Amniotic epithelial cell (primary cell): ENCODE results near the gene FZD8.

Experiments
- DNase-seq: peaks from one replicate; pipeline ENCODE4 v3.0.0-alpha.2; 2010; ENCODE audit warnings: low read depth

The FZD8 gene

DNA sequence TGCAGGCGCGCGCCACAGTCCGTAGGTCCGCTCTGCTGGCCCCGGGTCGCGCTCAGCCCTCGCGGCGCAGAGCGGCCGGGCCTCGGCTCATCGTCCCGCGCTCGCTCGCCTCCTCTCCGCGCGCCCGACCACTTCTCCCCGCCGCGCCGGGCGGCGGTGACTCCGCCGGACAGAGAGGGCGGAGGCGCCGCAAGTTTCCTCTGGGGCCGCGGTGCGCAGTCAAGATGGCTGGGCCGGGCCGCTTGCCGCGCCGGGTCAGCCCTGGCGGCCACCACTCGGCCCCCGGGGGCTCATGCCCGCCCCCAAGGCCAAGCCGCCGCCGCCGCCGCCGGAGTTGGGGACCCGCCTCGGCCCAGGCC, 441 bp downstream of the FZD8 start:
- peak; percentile 35 for DNase-seq

DNA sequence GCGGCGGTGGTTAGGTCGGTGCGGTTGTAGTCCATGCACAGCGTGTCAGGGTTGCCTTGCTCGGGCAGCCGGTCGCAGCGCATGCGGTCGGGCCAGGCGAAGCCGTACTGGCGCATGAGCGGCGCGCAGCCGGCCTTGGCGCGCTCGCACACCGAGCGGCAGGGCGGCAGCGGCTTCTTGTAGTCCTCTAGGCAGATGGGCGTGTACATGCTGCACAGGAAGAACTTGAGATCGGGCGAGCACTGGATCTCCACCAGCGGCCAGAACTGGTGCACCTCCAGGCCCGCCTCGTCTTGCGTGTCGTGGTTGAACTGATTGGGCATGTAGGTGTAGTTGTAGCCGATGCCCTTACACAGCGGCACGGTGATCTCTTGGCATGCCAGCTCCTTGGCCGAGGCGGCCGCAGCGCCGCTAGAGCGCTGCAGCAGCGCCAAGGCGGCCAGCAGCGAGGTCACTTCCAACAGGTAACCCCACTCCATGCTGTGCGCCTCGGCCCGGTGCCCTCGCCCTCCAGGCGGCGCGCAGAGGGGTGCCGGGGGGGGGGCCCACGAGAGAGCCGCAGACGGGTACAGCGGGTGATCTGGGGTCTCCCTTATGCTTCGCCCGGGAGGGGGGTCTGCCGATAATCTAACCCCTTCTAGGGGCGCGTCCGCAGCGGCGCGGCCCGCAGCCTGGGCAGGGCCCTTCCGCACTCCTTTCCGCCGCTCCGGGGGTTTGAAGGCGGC, 983 bp downstream of the FZD8 start:
- DNase-seq = peak; percentile 83

DNA sequence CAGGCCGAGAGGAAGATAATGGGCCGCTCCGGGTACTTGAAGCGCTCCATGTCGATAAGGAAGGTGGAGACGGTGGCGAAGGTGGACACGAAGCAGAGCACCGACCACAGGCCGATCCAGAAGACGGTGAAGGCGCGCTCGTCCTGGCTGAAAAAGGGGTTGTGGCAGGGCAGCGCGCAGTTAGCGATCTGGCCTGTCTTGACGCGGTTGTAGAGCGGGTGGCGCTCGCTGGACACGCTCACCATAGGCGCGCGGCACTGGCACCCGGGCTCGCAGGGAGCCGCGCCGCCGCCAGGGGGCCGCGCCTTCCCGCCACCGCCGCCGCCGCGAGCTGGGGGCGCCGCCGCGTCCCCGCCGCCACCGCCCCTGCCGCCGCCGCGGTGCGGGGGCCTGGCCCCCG, 1.6 kb downstream of the FZD8 start:
- peak; percentile 60 for DNase-seq

DNA sequence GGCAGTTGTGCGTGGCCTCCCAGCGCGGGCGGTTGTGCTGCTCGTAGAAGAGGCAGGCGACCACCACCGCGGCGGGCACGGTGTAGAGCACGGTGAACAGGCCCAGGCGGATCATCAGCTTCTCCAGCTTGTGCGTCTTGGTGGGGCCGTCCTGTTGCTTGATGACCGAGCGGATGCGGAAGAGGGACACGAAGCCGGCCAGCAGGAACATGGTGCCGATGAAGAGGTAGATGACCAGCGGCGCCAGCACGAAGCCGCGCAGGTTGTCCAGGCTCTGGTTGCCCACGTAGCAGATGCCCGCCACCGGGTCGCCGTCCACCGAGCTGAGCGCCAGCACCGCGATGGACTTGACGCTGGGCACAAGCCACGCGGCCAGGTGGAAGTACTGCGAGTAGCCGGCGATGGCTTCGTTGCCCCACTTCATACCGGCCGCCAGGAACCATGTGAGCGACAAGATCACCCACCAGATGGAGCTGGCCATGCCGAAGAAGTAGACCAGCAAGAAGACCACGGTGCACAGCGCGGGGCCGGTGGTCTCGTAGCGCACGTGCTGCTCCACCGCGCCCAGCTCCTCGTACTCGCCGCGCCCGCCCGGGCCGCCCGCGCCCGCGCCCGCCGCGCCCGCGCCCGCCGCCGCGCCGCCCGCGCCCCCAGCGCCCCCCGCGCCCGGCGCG, 2.2 kb downstream of the FZD8 start:
- peak; percentile 24 for DNase-seq

DNA sequence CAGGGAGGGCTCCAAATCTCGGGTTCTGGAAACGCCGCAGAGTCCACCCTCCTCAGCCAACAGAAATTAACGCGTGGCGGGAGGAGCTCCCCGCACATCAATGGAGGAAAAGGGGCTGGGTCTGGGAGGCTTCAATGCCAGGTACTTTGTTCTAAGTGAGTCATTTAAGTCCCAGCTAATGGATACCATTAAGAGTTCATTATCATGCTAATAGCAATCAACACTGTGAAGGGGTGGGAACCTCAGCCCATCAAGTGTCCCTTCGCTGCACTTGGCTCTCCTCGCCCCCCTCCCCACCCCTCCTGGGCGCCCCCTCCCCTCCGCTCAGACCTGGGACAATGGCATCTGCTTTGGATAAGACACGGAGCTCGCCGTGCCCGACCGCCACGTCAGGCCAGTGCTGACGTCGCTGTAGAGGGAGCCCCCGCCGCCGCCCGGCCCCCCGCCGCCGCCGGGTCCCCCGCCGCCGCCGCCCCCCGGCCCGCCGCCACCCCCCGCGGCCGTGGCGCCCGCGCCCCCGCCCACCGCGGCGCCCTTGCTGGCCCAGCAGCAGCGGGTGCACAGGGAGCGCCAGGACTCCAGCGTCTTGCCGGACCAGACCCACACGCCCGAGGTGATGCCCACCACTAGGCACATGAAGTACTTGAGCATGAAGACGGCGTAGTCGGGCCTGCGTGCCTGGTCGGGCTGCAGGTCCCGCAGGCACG, 2.9 kb downstream of the FZD8 start:
- DNase-seq = no peak

DNA sequence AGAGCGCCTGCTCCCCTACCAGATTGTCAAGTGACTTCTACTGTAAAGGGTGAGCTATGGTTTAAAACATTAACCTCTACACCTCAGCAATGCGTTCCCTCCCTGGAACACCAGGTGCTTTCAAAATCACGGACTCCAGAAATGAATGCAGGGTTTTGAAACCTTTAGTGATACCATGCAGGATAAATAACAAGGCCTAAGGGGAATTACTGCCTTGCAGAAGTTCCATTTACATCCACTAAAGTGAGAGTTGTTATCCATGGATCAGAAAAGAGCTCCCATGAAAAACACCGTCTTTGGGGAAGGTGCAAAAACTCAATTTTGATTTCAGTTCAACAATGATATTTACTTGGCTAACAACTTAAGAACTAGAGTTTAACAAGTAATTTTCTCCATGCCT, 4.0 kb downstream of the FZD8 start:
- no peak for DNase-seq

DNA sequence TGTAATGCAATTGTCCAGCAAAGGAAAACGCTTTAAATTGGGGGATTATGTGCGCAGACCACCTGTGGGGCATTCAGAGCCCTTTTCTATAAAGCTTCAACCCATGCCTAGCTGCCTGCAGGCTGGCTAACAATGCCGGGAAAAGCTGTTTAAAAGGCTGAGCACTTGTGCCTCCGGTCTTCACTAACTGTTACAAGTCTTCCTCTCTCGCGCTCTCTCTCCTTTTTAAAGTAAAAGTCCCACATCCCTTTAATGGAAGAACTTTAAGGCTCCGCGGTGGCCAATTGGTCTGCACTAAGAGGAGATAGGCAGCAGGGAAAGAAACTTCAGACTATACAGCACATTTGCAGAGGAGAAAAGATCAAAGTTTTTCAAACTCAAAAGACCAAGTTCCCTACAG, 4.6 kb downstream of the FZD8 start:
- no peak for DNase-seq

DNA sequence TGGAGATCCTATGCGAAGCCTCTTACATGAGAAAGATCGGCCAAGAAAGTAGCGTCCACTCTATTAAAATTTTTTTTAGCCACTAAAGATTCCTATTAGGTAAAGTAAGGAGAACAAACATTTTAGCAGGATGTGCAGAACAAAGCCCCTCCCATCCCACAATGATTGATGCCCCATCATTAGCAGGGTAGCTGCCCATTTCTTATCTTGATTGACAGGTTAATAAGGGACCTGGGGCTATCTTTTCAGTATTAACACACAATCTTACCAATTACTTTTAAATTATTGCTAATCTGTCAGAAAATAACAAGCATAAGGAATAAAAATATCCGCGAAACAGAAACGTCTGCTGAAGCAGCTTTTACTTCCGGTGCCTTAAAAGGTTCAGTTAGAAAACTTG, 5.1 kb downstream of the FZD8 start:
- DNase-seq = no peak

DNA sequence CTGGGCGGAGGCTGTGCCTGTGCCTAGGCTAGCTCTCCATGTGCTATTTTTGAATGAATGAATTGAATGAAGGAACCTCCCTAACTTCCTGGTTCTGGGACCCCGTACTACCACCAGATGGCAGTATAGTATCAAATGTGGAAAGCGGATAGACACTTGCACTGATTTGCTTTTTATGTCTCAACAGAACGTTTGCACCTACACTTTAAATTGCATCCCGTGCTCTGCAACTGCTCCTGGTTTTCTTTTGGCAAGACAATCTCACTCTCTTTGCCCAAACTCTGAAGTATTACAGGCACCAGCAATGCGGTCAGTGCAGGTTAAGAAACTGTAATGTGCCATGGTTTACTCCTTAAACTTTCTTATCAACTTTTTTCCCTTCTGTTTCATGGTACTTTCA, 6.5 kb downstream of the FZD8 start:
- peak; percentile 66 for DNase-seq

DNA sequence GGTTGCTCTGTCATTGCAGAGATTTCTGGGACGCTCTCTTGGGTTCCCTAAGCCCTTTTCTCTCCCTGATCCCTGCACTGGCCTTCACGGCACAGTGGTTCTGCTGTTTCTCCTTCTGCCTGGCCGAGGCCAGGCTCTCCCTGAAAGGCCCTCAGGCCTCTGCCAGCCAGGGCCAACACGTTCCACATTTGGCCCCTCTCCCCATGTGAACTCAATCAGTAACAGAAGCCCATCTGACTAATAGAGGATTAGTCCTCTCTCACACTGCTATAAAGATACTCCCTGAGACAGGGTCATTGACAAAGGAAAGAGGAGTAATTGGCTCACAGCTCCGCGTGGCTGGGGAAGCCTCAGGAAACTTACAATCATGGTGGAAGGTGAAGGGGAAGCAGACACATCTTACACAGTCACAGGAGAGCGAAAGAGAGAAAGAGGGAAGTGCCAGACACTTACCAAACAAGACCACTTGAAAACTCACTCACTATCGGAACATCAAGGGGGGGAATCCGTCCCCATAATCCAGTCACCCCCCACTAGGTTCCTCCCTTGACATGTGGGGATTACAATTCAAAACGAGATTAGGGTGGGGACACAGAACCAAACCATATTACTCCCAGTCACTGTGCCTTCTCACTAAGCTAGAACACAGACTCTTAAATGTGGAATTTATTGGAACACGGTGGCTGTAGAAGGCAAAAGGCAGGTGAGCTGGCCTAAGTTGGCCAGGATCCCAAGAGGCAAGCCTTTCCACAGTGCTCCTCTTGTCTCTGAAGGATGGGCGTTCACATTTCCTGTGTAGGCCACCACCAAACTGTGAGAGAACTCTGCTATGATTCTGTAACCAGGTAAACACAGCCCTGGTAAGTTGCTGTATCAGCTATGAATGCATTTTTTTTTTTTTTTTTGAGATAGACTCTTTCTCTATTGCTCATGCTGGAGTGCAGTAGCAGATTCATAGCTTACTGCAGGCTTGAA, 8.8 kb downstream of the FZD8 start:
- no peak for DNase-seq

DNA sequence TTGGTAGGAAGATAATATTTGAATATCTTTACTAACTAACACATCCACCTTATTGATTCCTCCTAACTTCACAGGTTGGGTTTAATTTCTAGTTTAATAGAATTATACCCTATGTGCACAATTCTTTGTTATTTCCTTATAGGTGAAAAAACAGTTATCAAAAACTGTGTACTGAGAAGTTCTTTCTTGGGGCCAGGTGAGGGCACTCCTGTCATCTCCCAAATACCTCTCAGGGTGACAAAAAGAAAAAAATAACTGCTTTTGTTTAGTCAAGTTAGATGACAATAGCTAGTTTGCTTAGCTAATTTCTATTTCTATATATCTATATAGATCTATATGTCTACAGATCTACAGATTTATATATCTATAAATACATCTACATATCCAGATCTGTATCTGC, 10.1 kb downstream of the FZD8 start:
- DNase-seq = no peak

DNA sequence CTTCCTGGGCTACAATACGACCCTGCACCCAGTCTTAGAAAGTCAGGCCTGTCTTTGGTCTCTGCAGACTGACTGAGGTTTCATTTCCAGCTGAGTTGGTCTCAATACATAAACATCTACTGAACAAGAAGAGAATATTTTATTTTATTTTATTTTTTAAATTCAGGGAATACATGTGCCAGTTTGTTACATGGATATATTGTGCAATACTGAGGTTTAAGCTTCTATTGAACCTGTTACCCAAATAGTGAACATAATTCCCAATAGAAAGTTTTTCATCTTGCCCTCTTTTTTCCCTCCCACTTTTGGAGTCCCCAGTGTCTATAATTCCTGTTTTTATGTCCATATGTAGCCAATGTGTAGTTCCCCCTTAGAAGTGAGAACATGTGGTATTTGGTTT, 10.7 kb downstream of the FZD8 start:
- DNase-seq = no peak

DNA sequence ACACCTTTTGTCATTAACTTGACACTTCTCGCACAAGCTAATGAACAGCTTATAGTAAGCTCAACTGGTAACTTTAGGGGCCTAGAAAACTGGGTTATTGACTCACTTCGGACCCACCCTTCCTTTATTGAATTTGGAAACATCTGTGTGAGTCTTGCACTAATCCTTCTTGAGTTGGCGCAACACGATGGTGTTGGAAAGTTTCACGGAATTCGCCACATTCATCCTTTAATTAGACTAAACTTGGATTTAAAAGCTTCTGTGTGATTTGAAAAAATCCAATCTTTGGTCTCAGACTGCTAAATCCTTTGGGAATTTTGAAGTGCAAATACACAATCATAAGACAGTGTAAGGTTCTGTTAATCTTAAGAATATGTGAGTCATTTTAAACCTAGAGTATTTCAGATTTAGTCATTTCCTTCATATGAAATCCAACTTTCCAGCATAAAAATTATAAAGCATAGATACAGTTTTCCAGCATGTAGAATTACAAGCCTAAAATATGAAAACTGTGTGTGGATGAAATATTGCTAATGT, 15.1 kb downstream of the FZD8 start:
- peak; percentile 48 for DNase-seq

DNA sequence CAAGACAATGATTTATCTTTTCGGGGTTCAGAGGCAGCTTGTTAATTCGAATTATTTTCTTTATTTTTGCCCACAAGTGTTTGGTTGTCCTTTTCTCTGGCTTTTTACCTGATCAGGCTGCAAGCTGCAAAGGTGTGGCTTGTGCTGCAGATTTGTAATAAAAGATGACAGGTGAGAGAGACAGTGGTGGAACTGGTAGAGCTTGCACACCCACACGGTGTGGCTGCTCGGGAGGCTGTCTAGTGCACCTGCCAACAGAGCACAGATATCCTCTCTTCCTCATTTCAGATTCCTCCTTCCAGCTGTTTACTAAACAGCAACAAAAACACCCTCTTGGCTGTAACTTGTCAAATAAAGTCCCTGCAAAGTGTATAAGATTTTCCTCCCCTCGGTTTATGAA, 27.8 kb downstream of the FZD8 start:
- DNase-seq = no peak

DNA sequence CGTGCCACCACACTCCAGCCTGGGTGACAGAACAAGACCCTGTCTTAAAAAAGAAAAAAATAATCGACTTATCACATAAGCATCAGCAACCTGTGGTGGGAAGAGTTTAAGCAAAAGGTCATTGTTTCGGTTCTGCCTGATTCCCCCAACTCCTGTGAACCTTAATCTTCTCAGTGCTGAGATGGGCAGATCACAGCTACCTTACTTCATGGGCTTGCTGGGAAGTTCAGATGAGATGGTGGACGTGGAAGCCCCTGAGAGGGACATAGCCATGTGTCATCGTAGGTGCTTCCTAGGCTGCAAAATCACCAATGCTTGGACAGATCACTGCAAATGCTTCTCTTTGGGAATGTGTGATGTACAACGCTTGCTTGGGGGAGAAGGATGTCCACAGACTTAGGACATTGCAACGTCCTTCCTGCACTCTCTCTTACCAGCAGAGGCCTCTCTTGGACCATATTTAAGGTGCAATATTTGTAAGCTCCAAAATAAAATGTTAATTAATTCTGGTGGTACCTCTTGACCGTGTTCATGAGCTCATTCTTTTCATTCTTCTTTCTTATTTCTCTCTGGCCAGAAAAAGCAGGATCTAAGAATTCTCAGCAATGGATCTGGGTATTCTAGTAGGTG, 28.4 kb downstream of the FZD8 start:
- DNase-seq = peak; percentile 42

DNA sequence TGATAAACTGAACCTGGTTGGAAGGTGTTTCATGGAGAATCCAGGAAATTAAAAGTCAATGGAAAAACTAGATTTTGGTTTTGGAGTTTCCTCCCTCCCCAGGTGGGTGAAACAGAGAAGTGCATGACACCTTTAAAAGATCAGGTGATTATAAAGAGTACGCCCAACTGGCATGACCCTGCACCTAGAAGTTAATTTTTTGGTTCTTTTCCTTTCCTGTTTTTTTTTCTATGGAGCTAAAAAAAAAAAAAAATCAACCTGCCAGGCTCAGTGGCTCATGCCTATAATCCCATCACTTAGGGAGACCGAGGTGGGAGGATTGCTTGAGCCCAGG, 29.0 kb downstream of the FZD8 start:
- no peak for DNase-seq

DNA sequence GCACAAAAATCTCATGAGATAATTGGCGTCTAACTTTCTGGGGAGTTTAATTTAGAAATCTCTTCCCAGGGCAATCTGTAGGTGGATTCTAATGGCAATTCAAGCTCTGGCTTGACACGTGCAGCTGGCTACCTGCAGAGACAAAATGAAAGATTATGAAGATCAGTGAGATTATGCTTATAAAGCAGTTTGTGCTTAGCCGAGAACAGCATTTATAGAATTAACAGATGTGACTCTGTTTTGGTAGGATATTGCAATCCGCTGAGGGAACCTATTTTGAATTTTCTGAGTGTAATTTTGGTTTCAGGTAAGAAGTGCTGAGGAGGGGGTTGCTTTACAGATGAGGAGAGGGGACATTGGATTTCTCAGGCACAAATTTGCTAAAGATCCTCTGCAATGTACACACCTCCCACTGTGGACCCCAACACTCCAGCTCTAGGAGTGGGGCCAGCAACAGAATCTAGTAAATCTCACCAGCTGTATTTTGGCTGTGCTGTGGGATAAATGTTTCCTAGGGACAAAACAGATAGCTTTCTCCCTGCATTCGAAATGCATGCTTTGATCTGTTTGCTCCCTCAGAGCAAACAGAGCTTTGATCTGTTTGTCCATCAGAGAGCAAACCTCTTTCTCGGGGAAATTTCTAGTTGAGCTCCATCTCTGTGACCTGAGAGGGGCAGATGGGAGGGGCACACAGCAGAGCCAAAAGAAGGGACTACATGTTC, 29.6 kb downstream of the FZD8 start:
- no peak for DNase-seq

DNA sequence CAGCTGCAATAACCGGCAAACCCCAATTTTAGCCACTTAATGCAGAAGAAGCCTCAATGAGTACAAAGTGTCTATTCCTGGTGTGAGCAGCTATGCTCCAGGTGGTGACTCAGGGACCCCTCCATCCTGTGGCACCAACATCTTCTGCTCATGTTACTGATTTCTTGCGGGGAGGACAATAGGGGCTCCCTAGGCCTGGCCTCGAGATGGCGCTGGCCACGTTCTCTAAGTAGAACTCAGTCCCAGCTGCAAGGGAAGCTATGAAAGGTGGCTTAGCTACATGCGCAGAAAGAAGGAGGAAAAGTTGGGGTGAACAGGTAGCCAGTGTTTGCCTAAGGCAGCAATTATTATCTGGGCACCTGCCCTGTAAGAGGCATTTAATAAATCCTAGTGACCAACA, 30.3 kb downstream of the FZD8 start:
- no peak for DNase-seq

DNA sequence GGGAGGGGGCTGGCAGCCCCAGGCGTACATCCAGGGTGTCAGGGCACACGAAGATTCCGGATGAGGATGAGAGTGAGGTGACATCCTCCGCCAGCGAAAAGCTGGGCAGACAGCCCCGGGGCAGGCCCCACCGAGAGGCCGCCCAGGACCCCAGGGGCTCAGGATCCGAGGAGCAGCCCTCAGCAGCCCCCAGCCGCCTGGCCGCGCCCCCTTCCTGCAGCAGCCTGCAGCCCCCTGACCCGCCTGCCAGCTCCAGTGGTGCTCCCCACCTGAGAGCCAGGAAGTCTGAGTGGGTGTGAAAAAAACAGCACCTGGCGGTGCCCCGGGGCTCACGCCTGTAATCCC, 33.8 kb downstream of the FZD8 start:
- no peak for DNase-seq

DNA sequence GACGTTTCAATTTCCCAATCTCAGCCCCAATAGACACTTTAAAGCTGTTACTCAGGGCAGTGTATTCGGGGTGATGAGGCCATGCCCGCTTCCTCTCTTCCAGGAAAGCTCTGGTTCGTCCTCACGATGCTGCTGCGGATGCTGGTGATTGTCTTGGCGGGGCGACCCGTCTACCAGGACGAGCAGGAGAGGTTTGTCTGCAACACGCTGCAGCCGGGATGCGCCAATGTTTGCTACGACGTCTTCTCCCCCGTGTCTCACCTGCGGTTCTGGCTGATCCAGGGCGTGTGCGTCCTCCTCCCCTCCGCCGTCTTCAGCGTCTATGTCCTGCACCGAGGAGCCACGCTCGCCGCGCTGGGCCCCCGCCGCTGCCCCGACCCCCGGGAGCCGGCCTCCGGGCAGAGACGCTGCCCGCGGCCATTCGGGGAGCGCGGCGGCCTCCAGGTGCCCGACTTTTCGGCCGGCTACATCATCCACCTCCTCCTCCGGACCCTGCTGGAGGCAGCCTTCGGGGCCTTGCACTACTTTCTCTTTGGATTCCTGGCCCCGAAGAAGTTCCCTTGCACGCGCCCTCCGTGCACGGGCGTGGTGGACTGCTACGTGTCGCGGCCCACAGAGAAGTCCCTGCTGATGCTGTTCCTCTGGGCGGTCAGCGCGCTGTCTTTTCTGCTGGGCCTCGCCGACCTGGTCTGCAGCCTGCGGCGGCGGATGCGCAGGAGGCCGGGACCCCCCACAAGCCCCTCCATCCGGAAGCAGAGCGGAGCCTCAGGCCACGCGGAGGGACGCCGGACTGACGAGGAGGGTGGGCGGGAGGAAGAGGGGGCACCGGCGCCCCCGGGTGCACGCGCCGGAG, 34.4 kb downstream of the FZD8 start:
- DNase-seq = no peak
